HG03354 (cell line): ENCODE results near the gene EI24.
A peak's percentile ranks its signal among the peaks of the same experiment; 100 is the strongest.
"Not testable (repeated sequence)": the region's sequence is repeated elsewhere in the genome, so short reads cannot be mapped to it uniquely, and the experiment has no call there.

Source experiments
- ATAC-seq: cut with Tn5 transposase; IDR thresholded peaks from one replicate; pipeline ENCODE4 v1.9.1; 2021; ENCODE audit warnings: mild to moderate bottlenecking; ENCODE audit not compliant: unreplicated experiment, poor library complexity, severe bottlenecking

EI24 gene

GRCh38 chr11:125568970-125569914 lies at the start of gene EI24:
EI24 (plus strand) TSS chr11:125569477; CDS start chr11:125572528, 3,051 bp downstream.
- ATAC-seq: peak; percentile 95

DNA sequence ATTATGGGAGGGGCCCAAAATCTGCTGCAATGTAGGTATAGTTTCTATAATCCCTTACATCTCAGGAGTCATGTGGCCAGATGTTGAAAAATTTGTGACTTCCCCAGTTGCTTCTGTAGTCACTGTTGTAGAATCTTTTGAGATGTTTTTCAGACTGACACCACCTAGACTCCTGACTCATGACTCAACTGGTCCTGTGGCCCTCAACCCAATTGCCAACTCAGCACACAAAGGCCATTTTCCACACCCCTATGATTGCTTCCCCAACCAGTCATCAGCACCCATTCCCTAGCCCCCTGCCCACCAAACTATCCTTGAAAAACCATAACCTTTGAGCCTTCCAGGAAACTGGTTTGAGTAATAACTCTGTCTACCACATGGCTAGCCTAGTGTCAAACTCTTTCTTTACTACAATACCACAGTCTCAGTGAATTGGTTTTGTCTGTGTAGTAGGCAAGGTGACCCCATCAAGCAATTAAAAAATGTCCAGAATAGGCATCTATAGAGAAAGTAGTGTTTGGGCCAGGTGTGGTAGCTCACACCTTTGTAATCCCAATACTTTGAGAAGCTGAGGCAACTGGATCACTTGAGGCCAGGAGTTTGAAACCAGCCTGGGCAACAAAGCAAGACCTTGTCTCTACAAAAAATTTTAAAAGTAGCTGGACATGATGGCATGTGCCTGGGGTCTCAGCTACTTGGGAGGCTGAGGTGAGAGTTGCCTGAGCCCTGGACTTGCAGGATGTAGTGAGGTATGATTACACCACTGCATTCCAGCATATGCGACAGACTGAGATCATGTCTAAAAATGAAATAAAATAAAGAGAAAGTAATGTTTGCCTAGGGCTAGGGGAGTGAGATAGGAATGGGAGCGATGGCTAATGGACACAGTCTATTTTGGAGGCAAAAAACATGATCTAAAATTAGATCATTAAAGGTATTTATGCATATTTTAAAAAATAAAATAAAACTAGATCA lies 49.1 kb upstream of the EI24 start:
- ATAC-seq: no peak

- no peak for ATAC-seq
Observed at GRCh38 chr11:125525303-125525702, 44.0 kb upstream of the EI24 start.

- no peak for ATAC-seq
Observed at GRCh38 chr11:125532668-125533067, 36.6 kb upstream of the EI24 start.

DNA sequence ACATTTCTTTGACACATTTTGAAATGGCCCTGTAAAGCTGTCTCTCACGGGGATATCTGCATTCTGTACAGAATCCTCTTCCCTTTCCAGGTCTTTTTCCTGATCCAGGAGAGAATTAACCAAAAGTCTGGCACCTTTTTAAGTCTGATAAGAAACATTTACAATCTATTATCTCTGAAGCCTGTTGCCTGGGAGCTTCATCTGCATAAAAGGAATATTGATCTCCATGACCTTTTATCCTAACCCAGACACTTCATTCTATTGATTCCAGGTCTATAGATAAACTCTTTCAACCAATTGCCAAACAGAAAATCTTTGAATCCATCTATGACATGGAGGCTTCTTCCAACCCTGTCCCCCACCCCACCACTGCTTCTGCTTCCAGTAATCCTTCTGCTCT lies 33.7 kb upstream of the EI24 start:
- ATAC-seq: no peak

GRCh38 chr11:125536834-125537233 lies 32.4 kb upstream of the EI24 start:
- not testable (repeated sequence) for ATAC-seq

- no peak for ATAC-seq
Observed at GRCh38 chr11:125542709-125543108, 26.6 kb upstream of the EI24 start.

GRCh38 chr11:125550780-125551179 lies 18.5 kb upstream of the EI24 start:
- ATAC-seq: no peak

DNA sequence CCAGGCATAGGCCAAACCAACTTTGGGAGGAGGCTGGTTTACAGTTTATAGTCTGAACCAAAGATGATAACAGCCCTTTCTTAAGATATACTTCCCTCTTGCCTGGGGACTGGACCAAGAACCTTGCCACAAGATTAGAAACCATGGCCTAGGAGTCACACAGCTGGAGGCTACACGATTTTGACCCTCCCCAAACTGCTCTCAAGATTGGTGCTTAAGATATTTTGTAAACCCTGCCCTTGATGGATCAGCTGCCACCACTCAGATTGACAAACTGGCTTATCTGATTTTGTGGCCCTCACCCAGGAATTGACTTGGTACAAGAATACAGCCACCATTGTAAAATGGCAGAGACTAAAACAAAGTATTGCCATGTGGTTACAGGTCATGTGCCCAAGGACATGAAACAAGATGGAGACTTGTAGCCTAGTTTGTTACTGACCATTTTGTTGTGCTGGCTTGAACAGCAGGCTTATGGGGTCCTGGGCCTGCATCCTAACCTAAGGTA lies 17.4 kb upstream of the EI24 start:
- no peak for ATAC-seq

DNA sequence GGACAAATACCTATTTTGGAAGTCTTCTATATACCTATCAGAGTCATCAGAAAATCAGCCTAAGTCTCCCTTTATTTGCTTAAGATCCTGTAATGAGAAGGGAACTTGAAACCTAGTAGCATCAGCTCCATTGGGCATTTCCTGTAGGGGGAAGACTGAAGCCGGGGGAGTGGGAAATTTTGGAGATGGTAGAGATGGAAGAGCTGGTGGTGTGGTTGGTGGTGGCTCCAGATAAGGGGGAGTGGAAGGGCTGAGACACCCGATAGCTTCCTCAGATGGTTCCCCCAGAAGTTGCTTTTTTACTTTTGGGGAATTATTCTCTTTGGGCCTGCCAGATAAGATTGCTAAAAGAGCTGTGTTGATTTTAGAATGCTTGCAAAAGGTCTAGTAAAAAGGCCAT lies 16.4 kb upstream of the EI24 start:
- no peak for ATAC-seq

DNA sequence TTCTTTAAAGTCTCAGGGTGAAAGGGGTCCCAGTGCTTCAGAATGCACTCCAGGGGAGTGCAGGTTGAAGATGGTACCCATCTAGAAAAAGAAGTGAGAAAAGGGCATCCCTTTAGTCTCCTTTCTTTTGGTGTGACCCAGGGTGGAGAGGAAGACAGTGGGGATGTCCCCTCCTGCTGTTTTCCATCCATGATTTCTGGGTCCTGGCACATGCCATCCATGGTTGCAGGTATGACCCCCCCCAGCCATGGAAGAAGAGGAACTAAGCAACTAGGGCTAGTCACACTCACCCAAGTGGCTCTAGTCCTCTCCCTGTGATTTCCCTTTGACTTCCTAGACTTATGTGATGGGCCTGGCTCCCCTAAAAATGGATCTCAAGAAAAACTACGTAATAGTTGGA lies 15.9 kb upstream of the EI24 start:
- ATAC-seq: no peak

GRCh38 chr11:125554038-125554437 lies 15.2 kb upstream of the EI24 start:
- no peak for ATAC-seq

- ATAC-seq: no peak
Observed at GRCh38 chr11:125559888-125560287, 9.4 kb upstream of the EI24 start.

GRCh38 chr11:125561924-125562323 lies 7.4 kb upstream of the EI24 start:
- no peak for ATAC-seq

DNA sequence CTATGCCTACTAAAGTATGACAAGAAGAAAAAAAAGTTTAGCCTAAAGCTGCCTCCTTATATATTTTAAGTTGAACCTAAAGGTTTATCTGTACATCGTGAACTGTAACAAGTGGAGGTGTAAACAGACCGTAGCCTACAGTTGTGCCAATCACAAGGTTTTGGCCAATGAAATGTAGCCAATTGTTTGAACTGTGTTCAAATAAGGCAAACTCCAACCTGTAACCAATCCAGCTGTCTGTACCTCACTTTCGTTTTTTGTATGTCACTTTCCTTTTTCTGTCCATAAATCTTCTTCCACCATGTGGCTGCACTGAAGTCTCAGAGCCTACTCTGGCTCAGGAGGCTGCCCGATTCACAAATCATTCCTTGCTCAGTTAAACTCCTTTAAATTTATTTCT lies 6.8 kb upstream of the EI24 start:
- no peak for ATAC-seq

- ATAC-seq: no peak
Observed at GRCh38 chr11:125564357-125564756, 4.9 kb upstream of the EI24 start.

- ATAC-seq: no peak
Observed at GRCh38 chr11:125566235-125566634, 3.0 kb upstream of the EI24 start.

GRCh38 chr11:125569915-125570621 lies 791 bp downstream of the EI24 start:
- peak; percentile 38 for ATAC-seq

- no peak for ATAC-seq
Observed at GRCh38 chr11:125570952-125571351, 1.7 kb downstream of the EI24 start.

DNA sequence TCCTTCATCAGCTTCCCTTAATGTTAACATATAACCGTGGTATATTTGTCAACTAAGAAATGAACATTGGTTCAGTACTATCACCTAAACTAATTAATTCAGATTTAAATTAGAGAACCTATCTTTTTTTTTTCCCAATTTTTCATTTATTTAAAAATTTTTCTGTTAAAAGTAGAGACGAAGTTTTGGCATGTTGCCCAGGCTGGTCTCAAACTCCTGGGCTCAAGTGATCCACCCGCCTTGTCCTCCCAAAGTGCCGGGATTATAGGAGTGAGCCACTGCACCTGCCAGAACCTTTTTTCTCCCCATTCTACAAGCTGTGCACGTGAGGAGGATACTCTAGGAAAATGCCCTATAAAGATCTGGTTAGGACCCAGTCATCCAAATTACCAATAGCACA lies 3.6 kb downstream of the EI24 start:
- no peak for ATAC-seq
